Suprapubic skin (tissue), 4 donors: ENCODE results near the gene COL8A2. TPM values are rescaled to one million over a fixed set of nuclear protein-coding genes. Genes with fewer than 3 reads are reported as not detected.

Experiments
- DNase-seq, 2 donors: peaks; one replicate each; pipeline ENCODE4 v3.0.0-alpha.2; 2019; ENCODE audit warnings: low spot score in 2 of 2
- H3K27ac ChIP-seq: fragments of 200-600 bp; sonication (generic); one replicate; pipeline ENCODE4 v1.5.1; 2019
- H3K27me3 ChIP-seq: fragments of 200-600 bp; sonication (generic); one replicate; pipeline ENCODE4 v1.5.1; 2019
- H3K36me3 ChIP-seq: fragments of 200-600 bp; sonication (generic); one replicate; pipeline ENCODE4 v1.5.1; 2019
- H3K4me1 ChIP-seq: fragments of 200-600 bp; sonication (generic); one replicate; pipeline ENCODE4 v1.5.1; 2019
- H3K4me3 ChIP-seq: fragments of 200-600 bp; sonication (generic); one replicate; pipeline ENCODE4 v1.5.1; 2019; ENCODE audit warnings: mild to moderate bottlenecking
- H3K9me3 ChIP-seq: fragments of 200-600 bp; sonication (generic); one replicate; pipeline ENCODE4 v1.5.1; 2019
- EP300 ChIP-seq: sonication (generic); formaldehyde crosslinking; IDR thresholded peaks from one replicate; pipeline ENCODE4 v1.6.1; 2017; ENCODE audit warnings: antibody characterized with exemption
- POLR2A ChIP-seq, 2 donors: fragments of 450-650 bp; IDR thresholded peaks; one replicate each; pipeline ENCODE4 v1.6.1; 2017; ENCODE audit warnings: antibody characterized with exemption in 2 of 2, mild to moderate bottlenecking in 2 of 2, moderate library complexity in 2 of 2
- POLR2AphosphoS5 ChIP-seq, 3 donors: sonication (generic); formaldehyde crosslinking; IDR thresholded peaks; one replicate each; pipeline ENCODE4 v1.6.1; 2017; ENCODE audit warnings: antibody characterized with exemption in 3 of 3
- WGBS: methylation state at CpG from one replicate; pipeline ENCODE4 v1.1.5; 2018; 5-methylcytosine and 5-hydroxymethylcytosine counted together
- total RNA-seq, 4 donors: library from RNA; depleted of rRNA; stranded (reverse); fragments of >200 nt; gene quantifications; one replicate each; pipeline ENCODE4 v1.1.0, GENCODE V29; 2016
- TF ChIP-seq, protein P1 (sequence below), 2 donors: fragments of 200-600 bp in 1 of 2; fragments of 450-650 bp in 1 of 2; sonication (generic) in 1 of 2; IDR thresholded peaks; one replicate each; pipeline ENCODE4 v1.5.1; 2016 to 2019; ENCODE audit warnings: antibody characterized with exemption in 2 of 2, mild to moderate bottlenecking in 1 of 2, moderate library complexity in 1 of 2

COL8A2 gene
- total RNA-seq, 4 donors from 2014 or later = 4.9 to 5.6 (median 5.2) TPM

DNA sequence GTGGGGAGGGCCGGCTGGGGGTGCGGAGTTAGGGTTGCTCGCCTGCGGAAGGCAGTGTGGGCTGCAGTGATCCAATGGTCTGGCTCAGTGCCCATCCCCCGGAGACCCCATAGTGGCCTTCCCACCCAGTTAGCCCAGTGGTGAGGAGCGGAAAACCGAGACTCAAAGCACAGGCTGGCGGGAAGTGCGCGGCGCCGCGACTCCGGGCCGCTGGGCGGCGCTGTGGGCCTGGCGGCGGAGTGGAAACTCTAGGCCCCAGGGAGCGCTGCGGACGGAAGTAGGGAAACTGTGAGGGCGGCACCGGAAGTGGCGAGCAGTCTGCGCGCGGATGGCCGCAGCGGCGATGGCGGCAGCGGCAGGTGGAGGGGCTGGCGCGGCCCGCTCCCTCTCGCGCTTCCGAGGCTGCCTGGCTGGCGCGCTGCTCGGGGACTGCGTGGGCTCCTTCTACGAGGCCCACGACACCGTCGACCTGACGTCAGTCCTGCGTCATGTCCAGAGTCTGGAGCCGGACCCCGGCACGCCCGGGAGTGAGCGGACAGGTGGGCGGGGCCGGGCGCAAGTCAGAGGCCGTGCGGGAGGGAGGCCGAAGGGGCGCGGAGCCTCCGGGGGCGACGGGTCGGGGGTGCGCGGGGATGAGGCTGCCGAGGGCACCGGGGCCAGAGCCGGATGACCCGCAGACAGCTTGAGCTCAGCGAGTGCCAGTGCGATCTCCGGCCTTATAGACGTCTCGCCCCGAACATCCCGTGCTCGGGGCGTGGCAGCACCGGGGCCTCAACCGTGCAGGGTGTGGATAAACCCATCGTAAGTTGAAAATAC is 36.2 kb downstream of the COL8A2 start, which contains the start of gene ADPRS:
ADPRS (plus strand) TSS at position 316 of the 816 bp plus-strand sequence; CDS start at position 329, 13 bp downstream.
- Histone ChIP-seq H3K36me3 (peaks cover 24% of the 10 kb centered on the region), H3K27ac (peak within 1 kb of the TSS; percentile 88), H3K4me3 (peak within 1 kb of the TSS; percentile 99), H3K9me3 (no peaks in the 10 kb centered on the region), H3K4me1 (peaks cover 46% of the 10 kb centered on the region), H3K27me3 (no peaks in the 10 kb centered on the region)
- peak; percentile 93 for DNase-seq
- WGBS = 0% methylated on average over 7 of the region's 84 CpGs
- TF ChIP-seq POLR2AphosphoS5 (IDR thresholded peaks at IDR 0.05) = peak; percentile 51 to 98 (median 84)
- no peak for TF ChIP-seq EP300
- TF ChIP-seq POLR2A (IDR thresholded peaks at IDR 0.05) = peak; percentile 80 to 84
- TF ChIP-seq, protein P1, sequence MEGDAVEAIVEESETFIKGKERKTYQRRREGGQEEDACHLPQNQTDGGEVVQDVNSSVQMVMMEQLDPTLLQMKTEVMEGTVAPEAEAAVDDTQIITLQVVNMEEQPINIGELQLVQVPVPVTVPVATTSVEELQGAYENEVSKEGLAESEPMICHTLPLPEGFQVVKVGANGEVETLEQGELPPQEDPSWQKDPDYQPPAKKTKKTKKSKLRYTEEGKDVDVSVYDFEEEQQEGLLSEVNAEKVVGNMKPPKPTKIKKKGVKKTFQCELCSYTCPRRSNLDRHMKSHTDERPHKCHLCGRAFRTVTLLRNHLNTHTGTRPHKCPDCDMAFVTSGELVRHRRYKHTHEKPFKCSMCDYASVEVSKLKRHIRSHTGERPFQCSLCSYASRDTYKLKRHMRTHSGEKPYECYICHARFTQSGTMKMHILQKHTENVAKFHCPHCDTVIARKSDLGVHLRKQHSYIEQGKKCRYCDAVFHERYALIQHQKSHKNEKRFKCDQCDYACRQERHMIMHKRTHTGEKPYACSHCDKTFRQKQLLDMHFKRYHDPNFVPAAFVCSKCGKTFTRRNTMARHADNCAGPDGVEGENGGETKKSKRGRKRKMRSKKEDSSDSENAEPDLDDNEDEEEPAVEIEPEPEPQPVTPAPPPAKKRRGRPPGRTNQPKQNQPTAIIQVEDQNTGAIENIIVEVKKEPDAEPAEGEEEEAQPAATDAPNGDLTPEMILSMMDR (IDR thresholded peaks at IDR 0.05) = peak; percentile 93 to 99

DNA sequence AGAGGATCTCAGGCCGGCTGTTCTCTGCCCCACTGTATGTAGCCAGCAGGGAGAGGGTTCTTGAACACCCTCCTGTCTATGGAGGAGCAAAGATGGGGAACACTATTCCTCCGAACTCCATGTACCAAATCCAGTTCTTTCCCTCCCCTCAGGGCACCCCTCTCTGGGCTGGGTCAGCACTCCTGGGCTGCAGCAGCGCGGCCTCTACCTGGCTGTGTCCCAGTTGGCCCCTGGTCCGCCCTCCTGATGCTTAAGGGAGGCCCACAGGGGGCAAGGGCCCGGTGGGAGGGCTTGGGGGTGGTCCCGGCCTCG is 36.8 kb downstream of the COL8A2 start:
- TF ChIP-seq POLR2A (IDR thresholded peaks at IDR 0.05) (no peak), POLR2AphosphoS5 (IDR thresholded peaks at IDR 0.05) (no peak), EP300 (no peak)
- TF ChIP-seq, protein P1 (IDR thresholded peaks at IDR 0.05) = no peak
- Histone ChIP-seq H3K36me3 (peaks cover 18% of the 10 kb centered on the region), H3K4me3 (peak overlapping the region; percentile 99), H3K27me3 (no peaks in the 10 kb centered on the region), H3K9me3 (no peaks in the 10 kb centered on the region), H3K4me1 (peaks cover 43% of the 10 kb centered on the region), H3K27ac (no peak overlapping the region)
- DNase-seq = no peak
- 39% methylated on average over 4 of the region's 8 CpGs for WGBS

DNA sequence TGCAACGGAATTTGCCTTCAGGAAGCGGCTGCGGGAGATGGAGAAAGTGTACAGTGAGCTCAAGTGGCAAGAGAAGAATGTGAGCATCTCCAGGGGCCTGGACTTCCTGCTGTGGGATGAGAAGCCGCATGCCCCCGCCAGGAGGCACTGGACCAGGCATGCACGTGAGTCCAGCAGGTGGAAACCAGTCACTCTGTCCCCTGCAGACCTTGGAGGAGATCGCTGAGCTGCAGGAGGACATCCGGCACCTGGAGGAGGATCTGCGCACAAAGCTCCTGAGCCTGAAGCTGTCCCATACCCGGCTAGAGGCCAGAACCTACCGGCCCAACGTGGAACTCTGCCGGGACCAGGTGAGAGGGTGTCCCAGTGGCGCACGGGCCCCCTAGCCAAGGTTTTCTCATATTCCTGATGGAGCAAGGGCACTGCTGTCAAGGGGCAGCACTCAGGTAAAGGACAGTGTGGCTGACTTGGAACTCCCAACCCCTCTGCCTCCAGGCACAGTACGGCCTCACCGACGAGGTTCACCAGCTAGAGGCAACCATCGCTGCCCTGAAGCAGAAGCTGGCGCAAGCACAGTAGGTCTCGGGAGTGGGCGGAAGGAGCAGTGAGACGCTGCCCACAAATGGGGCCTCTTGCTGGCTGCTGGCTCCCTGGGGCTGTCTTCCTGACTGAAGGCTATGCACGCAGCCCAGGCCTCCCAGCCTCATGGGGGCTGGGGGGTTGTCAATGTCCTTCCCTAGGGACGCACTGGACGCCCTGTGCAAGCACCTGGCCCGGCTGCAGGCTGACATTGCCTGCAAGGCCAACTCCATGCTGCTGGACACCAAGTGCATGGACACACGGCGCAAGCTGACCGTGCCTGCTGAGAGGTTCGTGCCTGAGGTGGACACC is 37.5 kb downstream of the COL8A2 start:
- peaks cover 38% of the 10 kb centered on the region for H3K4me1 ChIP-seq
- peaks cover 11% of the 10 kb centered on the region for H3K36me3 ChIP-seq
- 87% methylated on average over 9 of the region's 31 CpGs for WGBS
- no peak overlapping the region for H3K4me3 ChIP-seq
- no peaks in the 10 kb centered on the region for H3K9me3 ChIP-seq
- TF ChIP-seq EP300 = no peak
- TF ChIP-seq, protein P1 (IDR thresholded peaks at IDR 0.05) = no peak
- no peak for TF ChIP-seq POLR2AphosphoS5 (IDR thresholded peaks at IDR 0.05)
- TF ChIP-seq POLR2A (IDR thresholded peaks at IDR 0.05) = no peak
- H3K27me3 ChIP-seq = no peaks in the 10 kb centered on the region
- peak; percentile 65 to 79 for DNase-seq
- H3K27ac ChIP-seq = no peak overlapping the region

DNA sequence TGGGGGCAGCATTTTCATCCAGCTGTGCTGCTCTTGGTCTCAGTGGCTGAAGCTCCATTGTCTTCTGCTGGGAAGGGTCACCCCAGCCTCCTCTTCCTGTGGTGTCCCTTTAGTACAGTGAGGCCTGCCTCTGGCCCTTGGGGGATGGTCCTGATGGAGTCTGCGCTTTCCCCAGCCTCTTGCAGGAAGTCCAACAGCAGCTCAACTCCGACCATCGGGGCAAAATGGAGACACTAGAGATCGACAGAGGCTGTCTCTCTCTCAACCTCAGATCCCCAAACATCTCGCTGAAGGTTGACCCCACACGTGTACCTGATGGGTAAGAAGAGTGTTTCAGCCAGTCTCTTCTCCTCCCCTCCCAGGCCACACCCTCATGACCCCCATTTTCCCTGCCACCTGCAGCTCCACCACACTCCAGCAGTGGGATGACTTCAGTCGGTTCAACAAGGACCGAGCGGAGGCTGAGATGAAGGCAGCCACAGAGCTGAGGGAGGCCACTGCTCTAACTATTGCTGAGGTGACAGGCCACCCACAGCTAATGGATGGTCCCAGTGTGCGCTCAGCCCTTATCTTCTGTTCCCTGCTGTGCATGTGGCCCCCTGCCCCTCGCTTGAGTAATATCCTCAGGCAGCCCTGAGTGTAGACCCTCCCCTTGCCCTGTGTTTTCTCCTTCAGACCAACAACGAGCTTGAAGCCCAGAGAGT is 38.3 kb downstream of the COL8A2 start:
- no peaks in the 10 kb centered on the region for H3K27me3 ChIP-seq
- 83% methylated on average over 12 of the region's 12 CpGs for WGBS
- TF ChIP-seq, protein P1 (IDR thresholded peaks at IDR 0.05) = no peak
- TF ChIP-seq POLR2AphosphoS5 (IDR thresholded peaks at IDR 0.05) = no peak
- no peak for TF ChIP-seq POLR2A (IDR thresholded peaks at IDR 0.05)
- TF ChIP-seq EP300 = no peak
- peak in 1 of 2 donors; percentile 40 for DNase-seq
- H3K36me3 ChIP-seq = peaks cover 3% of the 10 kb centered on the region
- peaks cover 38% of the 10 kb centered on the region for H3K4me1 ChIP-seq
- no peak overlapping the region for H3K27ac ChIP-seq
- no peaks in the 10 kb centered on the region for H3K9me3 ChIP-seq
- H3K4me3 ChIP-seq = no peak overlapping the region
